H1 (cell line): Measurements from ENCODE around the gene UBA6. TPM values are rescaled to one million over a fixed set of nuclear protein-coding genes. Genes with fewer than 3 reads are reported as not detected.

ENCODE experiments used
- CTCF ChIA-PET: fragments of 300-600 bp; sonication (Branson Sonifier 250); formaldehyde crosslinking; loops from one replicate; lab custom pipeline; 2021; ENCODE audit not compliant: partially characterized antibody; lab: Charles Lee
- POLR2A ChIA-PET: fragments of 300-600 bp; sonication (Branson Sonifier 250); formaldehyde crosslinking; loops from one replicate; lab custom pipeline; 2021; ENCODE audit warnings: inconsistent platforms; ENCODE audit not compliant: partially characterized antibody; lab: Charles Lee
- DNase-seq, 2 experiments: peaks; one replicate each; pipeline versions ENCODE4 v3.0.0 to v3.0.0-alpha.2; 2010 to 2022; ENCODE audit warnings: low spot score in 2 of 2, low read depth in 1 of 2, mixed read lengths in 1 of 2
- FAIRE-seq: peaks from 2 replicates; lab custom pipeline; 2011; peaks lifted over from hg19 to GRCh38; lab: Jason Lieb, UNC
- H2AFZ ChIP-seq: 2 replicates; pipeline ENCODE4 v1.8.1; 2012; ENCODE audit warnings: low read length, inconsistent platforms
- H2AK5ac ChIP-seq: 2 replicates; pipeline ENCODE4 v1.6.1; 2013; ENCODE audit warnings: low read depth, low read length
- H2BK120ac ChIP-seq: replicated peaks from 2 replicates; pipeline ENCODE3; 2013; ENCODE audit warnings: low read depth, low read length, inconsistent platforms
- H2BK12ac ChIP-seq: 2 replicates; pipeline ENCODE4 v1.6.1; 2013; ENCODE audit warnings: low read depth, low read length
- H2BK15ac ChIP-seq: 2 replicates; pipeline ENCODE4 v1.6.1; 2013; ENCODE audit warnings: low read length
- H2BK20ac ChIP-seq: 2 replicates; pipeline ENCODE4 v1.6.1; 2013; ENCODE audit warnings: low read length
- H2BK5ac ChIP-seq: 2 replicates; pipeline ENCODE4 v1.6.1; 2013; ENCODE audit warnings: low read depth, low read length
- H3K14ac ChIP-seq: 2 replicates; pipeline ENCODE4 v1.6.1; 2013; ENCODE audit warnings: inconsistent platforms; ENCODE audit not compliant: insufficient read length
- H3K18ac ChIP-seq: 2 replicates; pipeline ENCODE4 v1.6.1; 2013; ENCODE audit warnings: low read length; ENCODE audit errors: extremely low read depth
- H3K23ac ChIP-seq: 2 replicates; pipeline ENCODE4 v1.6.1; 2013; ENCODE audit warnings: inconsistent platforms; ENCODE audit not compliant: insufficient read length
- H3K23me2 ChIP-seq: 2 replicates; pipeline ENCODE4 v1.6.1; 2013; ENCODE audit warnings: low read depth, low read length
- H3K27ac ChIP-seq: 2 replicates; pipeline ENCODE4 v1.6.1; 2011; ENCODE audit warnings: low read depth, low read length, inconsistent platforms
- H3K27me3 ChIP-seq, 4 experiments: replicated peaks in 1 of 4; 1 replicate in 1 of 4; 2 replicates in 3 of 4; pipeline versions ENCODE4 v1.6.1 to v1.8.1; 2011 to 2013; ENCODE audit warnings: low read length in 3 of 4, mild to moderate bottlenecking in 3 of 4, inconsistent platforms in 2 of 4, mixed read lengths in 2 of 4, moderate library complexity in 1 of 4; ENCODE audit not compliant: control insufficient read depth in 3 of 4, insufficient read depth in 3 of 4; ENCODE audit errors: extremely low read depth in 1 of 4
- H3K36me3 ChIP-seq, 4 experiments: 2 replicates each; pipeline versions ENCODE4 v1.6.1 to v1.8.1; 2011 to 2013; ENCODE audit warnings: mild to moderate bottlenecking in 4 of 4, low read length in 3 of 4, moderate library complexity in 2 of 4, control low read depth in 1 of 4, inconsistent platforms in 1 of 4; ENCODE audit not compliant: insufficient read depth in 4 of 4, control insufficient read depth in 2 of 4
- H3K4ac ChIP-seq: replicated peaks from 2 replicates; pipeline ENCODE3; 2013; ENCODE audit warnings: low read length, low read depth, mixed read lengths, inconsistent platforms; ENCODE audit not compliant: insufficient read length
- H3K4me1 ChIP-seq, 4 experiments: replicated peaks in 1 of 4; 1 replicate in 1 of 4; 2 replicates in 3 of 4; pipeline versions ENCODE4 v1.6.1 to v1.8.1; 2011 to 2013; ENCODE audit warnings: low read length in 3 of 4, inconsistent platforms in 2 of 4, mixed read lengths in 1 of 4; ENCODE audit not compliant: insufficient read depth in 4 of 4, control insufficient read depth in 3 of 4
- H3K4me2 ChIP-seq, 2 experiments: 2 replicates each; pipeline versions ENCODE4 v1.6.1 to v1.8.1; 2011 to 2013; ENCODE audit warnings: low read depth in 2 of 2, low read length in 2 of 2, control low read depth in 1 of 2, inconsistent platforms in 1 of 2, mild to moderate bottlenecking in 1 of 2; ENCODE audit not compliant: insufficient read depth in 1 of 2
- H3K4me3 ChIP-seq, 4 experiments: fragments of 200-600, 300-600 bp in 1 of 4; sonication (generic), shearing (Covaris generic), sonication (Bioruptor Twin) in 1 of 4; 2 replicates each; pipeline versions ENCODE4 v1.5.1 to v1.8.1; 2011 to 2016; ENCODE audit warnings: low read length in 4 of 4, low read depth in 3 of 4, control low read depth in 2 of 4, inconsistent platforms in 2 of 4, mild to moderate bottlenecking in 2 of 4, mixed read lengths in 1 of 4, moderate library complexity in 1 of 4; ENCODE audit not compliant: insufficient read depth in 2 of 4; ENCODE audit errors: extremely low read depth in 1 of 4
- H3K56ac ChIP-seq: replicated peaks from 2 replicates; pipeline ENCODE3; 2013; ENCODE audit warnings: low read depth, mild to moderate bottlenecking, mixed read lengths, low read length, inconsistent platforms; ENCODE audit not compliant: insufficient read length
- H3K79me1 ChIP-seq: 2 replicates; pipeline ENCODE4 v1.6.1; 2013; ENCODE audit warnings: low read depth, low read length, control low read depth
- H3K79me2 ChIP-seq, 2 experiments: 2 replicates each; pipeline versions ENCODE4 v1.6.1 to v1.8.1; 2012 to 2013; ENCODE audit warnings: low read length in 2 of 2, mild to moderate bottlenecking in 2 of 2, inconsistent platforms in 1 of 2; ENCODE audit not compliant: insufficient read depth in 2 of 2, control insufficient read depth in 1 of 2
- H3K9ac ChIP-seq, 4 experiments: replicated peaks in 1 of 4; 1 replicate in 1 of 4; 2 replicates in 3 of 4; pipeline versions ENCODE4 v1.6.1 to v1.8.1; 2011 to 2013; ENCODE audit warnings: low read depth in 3 of 4, low read length in 3 of 4, control low read depth in 2 of 4, mild to moderate bottlenecking in 2 of 4, moderate library complexity in 2 of 4, inconsistent platforms in 1 of 4; ENCODE audit errors: extremely low read depth in 1 of 4
- H3K9me3 ChIP-seq, 2 experiments: 2 replicates each; pipeline versions ENCODE4 v1.6.1 to v1.8.1; 2012 to 2013; ENCODE audit warnings: mild to moderate bottlenecking in 2 of 2, moderate library complexity in 2 of 2, control low read depth in 1 of 2, inconsistent platforms in 1 of 2, low read depth in 1 of 2, low read length in 1 of 2, mixed read lengths in 1 of 2; ENCODE audit not compliant: insufficient read depth in 2 of 2
- H4K20me1 ChIP-seq, 2 experiments: replicated peaks in 1 of 2; 2 replicates each; pipeline versions ENCODE3 to v1.8.1; 2011 to 2013; ENCODE audit warnings: inconsistent platforms in 2 of 2, low read length in 2 of 2, mild to moderate bottlenecking in 1 of 2; ENCODE audit not compliant: insufficient read depth in 2 of 2, control insufficient read depth in 1 of 2
- H4K5ac ChIP-seq: 2 replicates; pipeline ENCODE4 v1.6.1; 2013; ENCODE audit warnings: low read length, low read depth, mixed read lengths, inconsistent platforms; ENCODE audit not compliant: insufficient read length
- H4K8ac ChIP-seq: 2 replicates; pipeline ENCODE4 v1.8.0; 2013; ENCODE audit warnings: mild to moderate bottlenecking, moderate library complexity, low read length, inconsistent platforms; ENCODE audit not compliant: insufficient read depth; ENCODE audit errors: extremely low read depth
- H4K91ac ChIP-seq: replicated peaks from 2 replicates; pipeline ENCODE3; 2013; ENCODE audit warnings: low read length, mixed read lengths, inconsistent platforms; ENCODE audit not compliant: insufficient read length
- CBX5 ChIP-seq: fragments of 300-800, 300-1000 bp; sonication (generic); IDR thresholded peaks from 2 replicates; pipeline ENCODE4 v1.7.1; 2016; ENCODE audit warnings: antibody characterized with exemption, low read length, low read depth
- CEBPB ChIP-seq: IDR thresholded peaks from 2 replicates; pipeline ENCODE4 v1.6.1; 2012; ENCODE audit warnings: low read depth, low read length
- CHD1 ChIP-seq: IDR thresholded peaks from 2 replicates; pipeline ENCODE4 v1.6.1; 2012; ENCODE audit warnings: low read depth, low read length, improper control_type of control experiment
- EGR1 ChIP-seq: IDR thresholded peaks from 2 replicates; pipeline ENCODE4 v1.6.1; 2011; ENCODE audit warnings: low read depth, low read length, borderline replicate concordance
- EZH2 ChIP-seq: fragments of 200-600 bp; sonication (generic); IDR thresholded peaks from 2 replicates; pipeline ENCODE4 v1.7.1; 2012; ENCODE audit warnings: low read depth, mild to moderate bottlenecking, moderate library complexity, low read length, inconsistent platforms; ENCODE audit not compliant: severe bottlenecking
- FOSL1 ChIP-seq: IDR thresholded peaks from 2 replicates; pipeline ENCODE4 v1.6.1; 2011; ENCODE audit warnings: mild to moderate bottlenecking, low read depth, low read length, moderate library complexity; ENCODE audit not compliant: insufficient read depth
- GABPA ChIP-seq: IDR thresholded peaks from 2 replicates; pipeline ENCODE4 v1.6.1; 2011; ENCODE audit warnings: mild to moderate bottlenecking, low read length, moderate library complexity, borderline replicate concordance; ENCODE audit not compliant: insufficient read depth
- NANOG ChIP-seq: IDR thresholded peaks from 2 replicates; pipeline ENCODE4 v1.6.1; 2011; ENCODE audit warnings: low read length, low read depth, mild to moderate bottlenecking, inconsistent platforms; ENCODE audit not compliant: insufficient read depth, poor library complexity, severe bottlenecking
- PHF8 ChIP-seq: fragments of 200-600 bp; sonication (generic); conservative IDR thresholded peaks from 2 replicates; pipeline ENCODE4 v1.7.1; 2012; ENCODE audit warnings: low read depth, mild to moderate bottlenecking, inconsistent platforms, low read length, moderate library complexity
- POU5F1 ChIP-seq: IDR thresholded peaks from 2 replicates; pipeline ENCODE4 v1.6.1; 2011; ENCODE audit warnings: low read depth, mild to moderate bottlenecking, low read length, moderate library complexity
- RBBP5 ChIP-seq: IDR thresholded peaks from 2 replicates; pipeline ENCODE4 v1.7.1; 2012; ENCODE audit warnings: low read depth, mild to moderate bottlenecking, inconsistent platforms, low read length, moderate library complexity, borderline replicate concordance
- SIRT6 ChIP-seq: IDR thresholded peaks from one replicate; pipeline ENCODE4 v1.7.1; 2012; ENCODE audit warnings: low read length, inconsistent platforms
- SIX5 ChIP-seq: IDR thresholded peaks from 2 replicates; pipeline ENCODE4 v1.6.1; 2011; ENCODE audit warnings: mild to moderate bottlenecking, low read depth, low read length
- SP4 ChIP-seq: IDR thresholded peaks from 2 replicates; pipeline ENCODE4 v1.6.1; 2012; ENCODE audit warnings: low read length, inconsistent platforms
- TEAD4 ChIP-seq: IDR thresholded peaks from 2 replicates; pipeline ENCODE4 v1.6.1; 2012; ENCODE audit warnings: low read depth, low read length, inconsistent platforms, mixed read lengths
- WGBS, 2 experiments: shearing (Covaris generic) in 1 of 2; methylation state at CpG; one replicate each; pipeline versions ENCODE4 v1.1.6 to v1.1.7; 2013 to 2015; ENCODE audit warnings: low lambda C conversion rate in 2 of 2, mixed read lengths in 2 of 2, inconsistent platforms in 1 of 2, low coverage in 1 of 2, missing lambda C conversion rate in 1 of 2; ENCODE audit not compliant: insufficient replicate concordance in 2 of 2, insufficient coverage in 1 of 2, insufficient read length in 1 of 2; ENCODE audit errors: extremely low coverage in 1 of 2, missing lambda C conversion rate in 1 of 2; 5-methylcytosine and 5-hydroxymethylcytosine counted together
- polyA plus RNA-seq, 7 experiments: library from polyadenylated mRNA; depleted of rRNA in 3 of 7; stranded (reverse) in 5 of 7; unstranded in 2 of 7; fragments of >200 nt in 5 of 7; fragments of 200-250 nt in 2 of 7; gene quantifications; 1 replicate in 5 of 7; 2 replicates in 1 of 7; 4 replicates in 1 of 7; pipeline versions ENCODE4 v1.2.1 to v1.2.3, GENCODE V29; 2011 to 2013; ENCODE audit warnings: missing spikeins in 2 of 7, mixed read lengths in 2 of 7
- total RNA-seq: library from RNA; stranded (reverse); fragmentation: NEBNext Ultra II Directional; extraction: Animal tissue kit (Norgen Biotek cat#: 25700); gene quantifications from 2 replicates; pipeline ENCODE4 v1.2.1, GENCODE V29; 2021

The UBA6 gene
- total and polyA plus RNA-seq, 2 of the 8 experiments (the other 6 are each of a cell fraction or from before 2014, with no cell fraction given) = 17.4 to 74.3 TPM

- Histone ChIP-seq H4K20me1 (no peaks in the 10 kb centered on the region), H2AFZ (no peak overlapping the region), H2BK20ac (no peak overlapping the region), H3K36me3 (no peaks in the 10 kb centered on the region), H2BK5ac (no peak overlapping the region), H3K9me3 (no peaks in the 10 kb centered on the region), H2AK5ac (no peak overlapping the region), H4K5ac (no peak overlapping the region), H3K4me1 (no peaks in the 10 kb centered on the region), H3K23ac (no peak overlapping the region), H3K79me2 (no peaks in the 10 kb centered on the region), H3K27me3 (no peaks in the 10 kb centered on the region), H3K18ac (no peak overlapping the region), H2BK120ac (no peak overlapping the region), H4K8ac (no peak overlapping the region), H3K9ac (no peak overlapping the region), H3K14ac (no peak overlapping the region), H3K56ac (no peak overlapping the region), H2BK15ac (no peak overlapping the region), H3K27ac (no peak overlapping the region), H2BK12ac (no peak overlapping the region), H3K4me3 (no peak overlapping the region), H4K91ac (no peak overlapping the region), H3K79me1 (no peaks in the 10 kb centered on the region), H3K23me2 (no peaks in the 10 kb centered on the region), H3K4me2 (no peak overlapping the region), H3K4ac (no peak overlapping the region)
- DNase-seq = no peak
- 92% methylated on average over 3 of the region's 3 CpGs; no CpG with 5 or more reads in 1 of the 2 experiments for WGBS, 2 experiments
- ChIA-PET CTCF (no interaction called here), POLR2A (no interaction called here)
- FAIRE-seq = no peak
- TF ChIP-seq POU5F1 (no peak), TEAD4 (no peak), PHF8 (no peak), NANOG (no peak), RBBP5 (no peak), EGR1 (no peak), SIRT6 (no peak), GABPA (no peak), SP4 (no peak), SIX5 (no peak), CHD1 (no peak), FOSL1 (no peak), CBX5 (no peak), CEBPB (no peak), EZH2 (no peak)
Observed at GRCh38 chr4:67743194-67743593, 42.2 kb upstream of the UBA6 start.
